ENCODE results near the gene CBLL1. TPM values are rescaled to one million over a fixed set of nuclear protein-coding genes. Genes with fewer than 3 reads are reported as not detected.

CBLL1 gene, protein sequence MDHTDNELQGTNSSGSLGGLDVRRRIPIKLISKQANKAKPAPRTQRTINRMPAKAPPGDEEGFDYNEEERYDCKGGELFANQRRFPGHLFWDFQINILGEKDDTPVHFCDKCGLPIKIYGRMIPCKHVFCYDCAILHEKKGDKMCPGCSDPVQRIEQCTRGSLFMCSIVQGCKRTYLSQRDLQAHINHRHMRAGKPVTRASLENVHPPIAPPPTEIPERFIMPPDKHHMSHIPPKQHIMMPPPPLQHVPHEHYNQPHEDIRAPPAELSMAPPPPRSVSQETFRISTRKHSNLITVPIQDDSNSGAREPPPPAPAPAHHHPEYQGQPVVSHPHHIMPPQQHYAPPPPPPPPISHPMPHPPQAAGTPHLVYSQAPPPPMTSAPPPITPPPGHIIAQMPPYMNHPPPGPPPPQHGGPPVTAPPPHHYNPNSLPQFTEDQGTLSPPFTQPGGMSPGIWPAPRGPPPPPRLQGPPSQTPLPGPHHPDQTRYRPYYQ
- total RNA-seq, result 18.1 and 18.9 TPM in 2 replicates

DNA sequence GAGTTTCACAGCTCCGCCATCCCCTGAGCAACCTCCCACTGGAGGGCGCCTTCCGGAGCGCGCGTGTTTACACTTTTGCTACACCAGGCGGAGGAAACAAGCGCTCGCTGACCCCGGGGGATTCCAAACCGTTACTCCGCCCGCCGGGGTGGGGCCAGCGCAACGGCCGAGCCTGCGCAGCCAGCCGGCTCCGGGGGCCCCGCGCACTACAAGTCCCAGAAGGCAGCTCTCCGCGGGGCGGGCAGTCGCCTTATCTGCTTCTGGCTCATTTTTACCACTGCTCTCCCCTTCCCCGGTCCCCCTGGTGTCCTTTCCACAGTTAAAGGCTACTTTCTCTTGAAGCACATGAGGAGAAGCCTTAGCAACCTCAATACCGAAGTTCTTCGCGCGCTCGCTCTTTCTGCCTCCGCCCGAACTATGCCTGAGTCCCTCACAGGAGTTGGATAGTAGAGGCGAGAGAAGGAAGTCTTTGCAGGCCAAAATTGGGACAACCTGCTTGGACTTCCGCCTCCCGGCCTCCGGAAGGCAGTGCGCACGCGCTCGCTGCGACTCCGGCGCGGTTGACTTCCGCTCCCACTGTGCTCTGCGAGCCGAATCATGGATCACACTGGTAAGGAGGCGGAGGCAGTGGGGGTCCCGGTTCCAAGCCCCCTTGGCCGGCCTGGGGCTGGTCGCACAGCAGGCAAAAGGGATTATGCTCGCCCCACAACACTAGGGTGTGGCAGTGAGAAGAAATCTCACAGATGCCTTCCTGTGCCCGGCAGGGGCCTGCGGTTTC, at the start of gene CBLL1:
Gene CBLL1, plus strand, starts transcription at position 576 of the 778 bp plus-strand sequence. Its CDS starts 22 bp downstream, at position 598.
- DNase-seq, result peak; percentile 97

DNA sequence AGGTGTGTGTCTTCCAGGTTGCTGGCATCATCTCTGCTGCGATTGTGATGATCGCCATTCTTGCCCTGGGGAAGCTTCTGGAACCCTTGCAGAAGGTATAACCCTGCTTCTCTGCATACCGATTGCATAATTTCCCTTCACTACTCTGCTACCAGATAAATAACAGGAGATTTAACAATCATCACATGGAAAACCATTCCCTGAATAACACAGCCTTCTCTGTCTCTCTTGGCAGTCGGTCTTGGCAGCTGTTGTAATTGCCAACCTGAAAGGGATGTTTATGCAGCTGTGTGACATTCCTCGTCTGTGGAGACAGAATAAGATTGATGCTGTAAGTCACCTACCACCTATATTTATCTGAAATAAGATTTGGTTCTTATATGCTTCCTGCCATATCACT, 49.6 kb upstream of the CBLL1 start:
- peak; percentile 84 for DNase-seq

DNA sequence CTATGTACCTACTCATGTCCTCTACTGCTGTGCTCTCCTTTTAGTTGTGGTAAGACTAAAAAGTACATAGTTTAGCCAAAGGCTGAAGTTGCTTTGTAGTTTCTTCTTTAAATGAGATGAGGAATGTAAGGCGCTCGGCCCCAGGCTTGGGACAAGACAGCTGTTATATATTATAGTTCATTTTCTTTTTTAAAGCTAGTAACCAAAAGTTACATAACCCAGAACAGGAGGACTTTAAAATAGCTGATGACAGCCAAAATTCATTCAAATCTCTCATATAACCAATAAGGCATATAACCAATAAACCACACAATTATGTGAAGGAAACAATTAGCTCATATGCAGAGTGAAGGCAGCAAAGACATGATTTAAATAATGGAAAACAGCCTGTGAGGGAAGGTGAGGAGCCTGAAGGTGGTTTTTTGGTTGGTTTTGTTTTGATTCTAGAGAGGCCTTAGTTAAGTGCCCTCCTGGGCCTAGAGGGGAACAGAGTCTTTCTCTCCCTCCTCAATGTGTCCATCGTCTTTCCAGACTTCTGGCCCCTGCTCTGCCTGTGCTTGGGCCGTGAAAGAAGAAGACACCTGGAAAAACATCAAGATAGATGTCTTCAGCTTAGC, 47.5 kb upstream of the CBLL1 start:
- no peak for DNase-seq

DNA sequence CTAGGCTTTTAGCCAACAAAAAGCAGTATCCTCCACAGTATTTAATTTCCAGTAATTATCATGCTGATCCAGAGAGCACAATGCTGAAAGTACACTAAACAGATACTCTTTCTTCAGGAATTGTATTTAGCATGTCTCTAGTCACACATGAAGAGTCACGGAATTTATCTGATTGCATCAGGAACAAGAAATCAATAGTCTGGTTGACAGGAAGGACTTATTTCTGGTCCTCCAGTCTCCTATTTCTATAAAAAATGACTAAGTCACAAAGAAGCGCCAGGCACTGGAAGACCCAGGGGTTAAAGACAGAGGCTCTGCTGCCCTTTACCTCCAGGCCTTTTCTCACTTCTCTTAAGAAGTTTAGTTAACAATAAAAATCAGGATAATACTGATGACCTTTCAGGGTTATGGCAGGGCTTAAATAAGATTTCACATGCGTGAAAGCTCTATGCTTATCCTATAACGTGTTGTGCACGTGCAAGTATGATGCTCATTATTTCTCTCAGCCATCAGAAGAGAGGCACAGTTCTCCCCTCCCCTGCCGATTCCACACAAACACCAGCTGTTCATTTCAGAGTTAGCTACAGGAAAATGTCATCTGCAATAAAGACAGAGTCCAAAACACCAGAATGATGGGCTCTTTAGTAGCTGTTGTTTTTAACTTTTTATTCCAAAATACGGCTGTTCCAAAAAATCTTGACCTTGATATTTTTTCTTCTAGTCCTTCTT, 46.5 kb upstream of the CBLL1 start:
- DNase-seq, result no peak

DNA sequence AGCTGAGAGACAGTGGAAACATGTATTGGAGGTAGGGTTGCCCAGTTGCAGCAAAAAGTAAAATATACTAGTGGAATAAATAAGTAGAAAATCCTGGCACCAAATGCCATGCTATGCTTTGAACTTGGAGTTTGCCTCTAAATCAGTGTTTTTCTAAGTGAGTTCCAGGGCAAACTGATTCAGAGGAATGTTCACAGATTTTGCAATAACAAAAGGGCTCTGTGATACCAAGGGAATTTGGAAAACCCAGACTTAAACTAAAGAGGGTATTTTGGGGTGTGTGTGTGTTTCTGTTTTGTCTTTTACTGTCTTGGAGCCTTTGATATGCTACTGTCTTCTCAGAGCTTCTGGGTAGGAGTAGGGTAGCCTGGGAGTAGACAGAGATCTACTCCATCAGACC, 43.4 kb upstream of the CBLL1 start:
- no peak for DNase-seq

DNA sequence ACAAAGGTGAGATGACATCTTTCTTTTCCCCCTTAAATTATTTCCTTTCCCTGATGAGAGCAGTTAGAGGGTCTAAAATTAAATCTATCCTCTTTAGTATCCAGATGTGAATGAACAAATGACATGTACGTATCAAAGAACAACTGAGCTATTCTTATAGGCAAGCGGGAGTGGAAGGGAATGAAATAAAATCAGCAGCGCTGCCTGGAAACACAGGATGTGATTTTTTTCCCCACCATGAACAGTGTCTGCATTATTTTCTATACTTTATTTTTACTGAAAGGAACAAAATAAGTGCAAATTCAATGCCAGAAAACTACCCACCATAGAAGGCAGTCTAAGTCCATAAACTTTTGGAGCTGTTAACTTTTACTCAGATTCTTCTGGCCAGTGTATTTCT, 42.8 kb upstream of the CBLL1 start:
- peak; percentile 43 for DNase-seq

DNA sequence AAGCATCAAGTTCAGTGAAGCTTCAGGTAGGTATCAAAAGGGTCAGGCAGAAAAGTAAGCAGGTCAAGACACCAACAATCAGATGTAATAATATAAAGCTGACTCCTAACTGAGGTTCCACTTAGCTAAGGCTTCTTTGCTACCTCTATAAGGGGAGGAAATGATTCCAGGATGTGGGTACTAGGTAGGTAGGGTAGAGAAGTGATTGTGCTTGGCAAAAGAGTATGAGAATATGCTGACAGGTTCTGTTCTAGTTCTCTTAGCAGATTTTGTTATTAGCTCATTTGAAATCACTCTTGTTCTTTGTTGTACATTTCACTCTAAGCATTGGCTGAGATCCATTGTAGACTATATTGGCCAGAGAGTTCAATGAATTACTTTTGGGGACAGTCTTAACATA, 40.7 kb upstream of the CBLL1 start:
- no peak for DNase-seq

DNA sequence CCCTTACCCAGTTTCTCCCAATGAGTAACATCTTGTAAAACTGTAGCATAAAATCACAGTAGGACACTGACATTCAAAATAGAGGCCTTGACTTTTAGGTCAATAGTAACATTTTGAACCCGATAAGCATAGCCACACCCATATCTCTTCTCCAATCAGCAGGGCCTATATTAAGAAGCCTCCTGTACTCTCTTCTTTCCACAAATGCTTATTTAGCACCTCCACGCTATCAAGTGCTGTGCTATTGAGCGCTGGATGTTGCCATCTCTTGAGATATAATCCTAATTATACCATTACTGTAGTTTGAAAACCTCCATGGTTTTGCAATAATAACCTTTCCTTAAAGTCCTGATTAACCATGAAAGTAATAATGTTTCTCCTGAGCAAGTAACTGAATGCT, 40.1 kb upstream of the CBLL1 start:
- no peak for DNase-seq

DNA sequence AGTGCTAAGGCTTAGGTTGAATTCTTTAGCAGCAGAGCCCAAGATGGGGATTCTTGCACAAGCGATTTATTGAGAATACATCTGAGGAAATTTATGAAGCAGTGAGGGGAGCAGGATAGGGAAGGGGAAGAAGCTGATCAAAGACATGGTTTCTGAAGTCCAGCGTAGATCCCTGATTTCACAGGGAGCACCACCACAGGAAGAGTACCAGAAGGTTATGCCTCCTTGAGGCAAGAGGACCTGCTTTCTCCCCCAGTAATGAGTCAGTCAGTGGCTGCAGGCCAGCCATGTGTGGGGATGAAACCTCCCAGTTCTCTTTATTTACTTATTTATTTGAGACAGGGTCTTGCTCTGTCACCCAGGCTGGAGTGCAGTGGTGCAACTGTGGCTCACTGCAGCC, 35.0 kb upstream of the CBLL1 start:
- DNase-seq, result no peak

DNA sequence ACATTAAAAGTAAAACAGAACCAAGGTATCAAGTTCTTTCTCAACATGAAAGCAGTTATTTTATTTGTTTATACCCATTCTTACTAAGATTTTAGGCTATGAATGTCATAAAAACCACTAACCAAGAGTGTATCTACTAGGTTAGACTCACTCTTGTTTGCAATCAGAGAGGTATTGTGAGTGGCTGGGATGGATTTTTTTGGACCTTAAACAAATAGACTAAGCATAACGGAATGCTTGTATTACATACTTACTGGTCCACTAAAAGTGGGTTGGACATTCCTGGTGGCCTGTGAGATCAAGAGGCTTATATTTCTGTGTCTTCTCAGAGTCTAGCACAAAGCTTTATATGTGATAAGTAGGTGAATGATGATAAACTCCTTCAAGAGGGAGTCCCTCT, 32.6 kb upstream of the CBLL1 start:
- DNase-seq, result no peak

DNA sequence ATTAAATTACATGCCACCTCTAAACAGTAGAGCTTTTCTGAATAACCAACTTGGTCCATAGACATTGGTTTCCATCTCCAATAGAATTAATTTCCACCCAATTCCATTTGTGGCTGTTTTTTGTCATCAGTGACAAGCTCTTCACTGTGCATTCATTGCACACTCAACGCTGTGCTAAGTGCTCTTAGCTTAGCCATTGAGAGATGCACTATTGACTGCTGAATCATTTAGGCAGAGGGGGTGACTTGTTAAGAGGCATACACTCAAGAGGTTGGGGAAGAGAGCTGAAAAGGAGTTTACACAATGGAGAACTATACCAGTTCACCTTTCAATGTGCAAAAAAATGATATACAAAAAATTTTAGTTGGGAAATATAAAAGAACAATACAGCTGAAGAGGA, 31.9 kb upstream of the CBLL1 start:
- DNase-seq, result no peak

DNA sequence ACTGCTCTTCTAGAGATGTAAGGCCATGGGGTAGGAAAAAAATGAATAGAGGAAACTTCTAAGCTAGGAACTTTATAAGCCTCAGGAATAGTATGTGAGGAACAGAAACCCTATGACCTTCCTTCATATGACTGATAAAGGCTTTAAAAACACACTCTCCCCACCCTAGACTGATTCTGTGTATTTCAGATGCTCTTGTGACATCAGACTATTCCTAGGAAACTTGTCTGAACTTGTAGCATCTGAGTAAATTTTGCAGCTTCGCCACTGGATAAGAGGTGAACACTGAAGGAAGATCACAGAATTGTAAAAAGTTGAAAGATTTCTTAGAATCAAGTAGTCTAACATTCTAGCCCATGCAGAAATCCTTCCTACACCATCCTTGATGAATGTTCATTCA, 31.0 kb upstream of the CBLL1 start:
- DNase-seq, result no peak

DNA sequence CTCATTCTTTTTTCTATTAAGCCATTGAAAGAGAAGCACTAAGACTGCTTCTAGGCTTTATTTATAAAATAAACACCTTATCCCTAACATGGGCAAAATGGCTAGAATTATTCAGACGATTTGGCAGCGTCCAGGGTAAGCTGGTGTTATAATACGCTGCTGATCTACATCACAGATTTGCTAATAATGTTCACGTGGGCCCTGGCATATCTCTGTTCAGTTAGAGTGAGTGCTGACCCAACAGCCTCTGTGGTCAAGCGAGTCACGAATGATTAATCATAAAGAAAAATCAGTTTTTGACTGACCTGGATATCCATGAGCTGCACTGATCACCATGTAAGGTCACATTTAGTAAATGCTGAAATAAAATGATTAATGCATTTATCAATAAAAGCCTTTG, 28.4 kb upstream of the CBLL1 start:
- no peak for DNase-seq

DNA sequence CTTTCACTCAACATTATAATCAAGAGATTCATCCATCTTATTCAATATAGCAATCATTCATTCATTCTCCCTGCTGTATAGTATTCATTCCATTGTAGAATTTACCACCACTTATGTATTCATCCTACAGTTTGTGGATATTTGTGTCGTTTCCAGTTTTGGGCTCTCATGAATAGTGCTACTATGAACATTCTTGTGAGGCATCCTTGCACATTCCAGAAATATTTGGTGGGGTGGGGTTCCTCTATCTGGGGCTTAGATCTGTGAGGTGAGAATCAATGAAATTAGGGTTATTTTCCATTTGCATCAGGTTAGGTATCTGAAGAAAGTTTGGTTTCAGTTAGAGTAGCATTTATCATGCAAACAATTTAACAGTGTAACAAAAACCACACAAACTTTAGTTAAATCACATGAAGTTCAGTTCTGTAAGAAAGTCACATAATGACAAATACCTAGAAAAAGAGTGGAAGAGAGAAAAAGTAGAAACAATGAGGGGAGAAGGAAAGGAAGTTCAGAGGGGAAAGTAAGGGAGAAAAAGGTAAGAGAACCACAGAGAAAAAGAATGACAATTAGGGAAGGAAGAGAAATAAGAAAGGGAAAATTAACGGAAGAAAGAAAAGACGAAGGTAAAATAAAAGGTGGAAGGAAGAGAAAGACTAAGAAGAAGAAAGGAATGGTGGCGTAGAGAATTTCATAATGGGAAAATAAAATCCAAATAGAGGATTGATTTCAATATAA, 25.3 kb upstream of the CBLL1 start:
- no peak for DNase-seq

DNA sequence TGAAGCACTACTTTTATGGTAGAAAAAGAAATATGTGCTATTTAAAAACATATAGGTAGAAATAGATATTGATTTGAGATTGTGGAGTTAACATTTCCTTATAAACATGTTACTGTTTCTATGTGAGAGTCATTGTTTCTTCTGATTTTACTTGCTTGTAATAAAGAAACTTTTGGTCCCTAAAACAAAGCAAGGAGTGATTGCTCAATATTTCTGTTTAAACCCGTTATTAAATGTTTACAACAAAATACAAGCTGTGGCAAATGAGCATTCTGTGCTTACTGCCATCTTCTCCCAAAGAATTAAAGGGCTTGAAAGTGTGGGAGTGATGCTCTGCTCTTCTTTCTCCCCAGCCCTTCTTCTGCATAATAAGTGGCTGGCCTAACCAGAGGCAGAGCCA, 22.7 kb upstream of the CBLL1 start:
- no peak for DNase-seq

DNA sequence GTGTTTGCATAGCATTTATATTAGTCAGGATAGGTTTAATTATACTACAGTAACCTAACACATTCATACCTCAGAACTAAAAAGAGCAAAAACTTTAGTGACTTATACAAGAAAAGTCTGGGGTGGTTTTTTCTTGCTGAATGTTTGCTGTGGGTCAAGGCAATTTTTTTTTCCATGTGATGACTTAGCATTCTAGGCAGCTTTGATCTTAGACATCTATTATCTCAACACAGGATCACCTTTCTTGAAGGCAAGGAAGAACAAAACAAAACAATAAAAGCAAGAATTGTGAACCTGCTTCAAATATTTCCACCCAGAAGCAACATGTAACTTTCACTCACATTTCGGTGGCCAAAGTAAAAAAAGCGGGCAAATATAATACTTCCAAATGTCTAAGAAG, 20.7 kb upstream of the CBLL1 start:
- DNase-seq, result no peak

DNA sequence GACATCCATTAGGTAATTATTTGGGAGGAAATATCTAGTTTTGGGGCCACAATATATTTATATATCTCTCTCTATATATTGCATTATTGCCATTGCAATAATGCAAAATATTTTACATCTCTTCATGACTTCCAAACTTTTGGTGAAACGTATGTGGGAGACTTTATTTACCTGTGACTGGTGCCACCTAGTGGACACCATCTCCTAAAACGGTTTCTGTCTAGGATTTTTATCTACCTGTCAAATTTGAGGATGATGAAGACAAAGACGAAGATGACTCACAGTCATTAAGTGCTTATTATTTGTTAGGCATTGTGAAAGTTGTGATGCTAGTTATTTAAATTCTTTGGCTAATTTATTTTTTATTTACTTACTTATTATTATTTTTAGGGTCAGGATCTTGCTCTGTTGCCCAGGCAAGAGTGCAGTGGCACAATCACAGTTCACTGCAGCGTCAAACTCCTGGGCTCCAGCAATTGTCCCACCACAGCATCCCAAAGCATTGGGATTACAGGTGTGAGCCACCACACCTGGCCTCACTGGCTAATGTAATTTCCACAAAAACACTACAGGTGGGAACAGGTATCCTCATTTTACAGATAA, 18.7 kb upstream of the CBLL1 start:
- peak; percentile 84 for DNase-seq

DNA sequence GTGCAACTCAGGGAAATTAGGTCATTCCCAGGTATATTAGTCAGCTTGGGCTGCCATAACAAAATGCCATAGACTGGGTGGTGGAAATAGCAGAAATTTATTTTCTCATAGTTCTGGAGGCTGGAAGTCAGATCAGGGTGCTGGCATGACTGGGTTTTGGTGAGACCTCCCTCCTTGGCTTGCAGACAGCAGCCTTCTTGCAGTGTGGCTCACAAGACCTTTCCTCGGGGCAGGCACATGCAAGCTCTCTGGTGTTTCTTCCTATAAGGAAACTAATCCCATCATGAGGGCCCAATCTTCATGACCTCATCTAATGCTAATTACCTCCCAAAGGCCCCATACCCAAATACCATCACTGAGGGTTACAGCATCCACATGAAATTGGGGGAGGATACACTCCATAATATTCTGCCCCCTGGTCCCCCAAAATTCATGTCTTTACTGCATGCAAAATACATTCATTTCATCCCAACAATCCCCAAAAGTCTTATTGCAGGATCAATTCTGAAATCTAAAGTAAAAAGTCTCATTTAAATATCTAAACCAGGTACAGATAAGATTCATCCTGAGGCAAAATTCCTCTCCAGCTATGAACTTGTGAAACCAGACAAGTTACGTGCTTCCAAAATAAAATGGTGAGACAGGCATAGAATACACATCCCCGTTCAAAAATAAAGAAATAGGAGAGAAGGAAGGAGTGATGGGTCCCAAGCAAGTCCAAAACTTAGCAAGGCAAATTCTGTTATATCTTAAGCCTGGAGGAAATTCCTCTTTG, 17.4 kb upstream of the CBLL1 start:
- no peak for DNase-seq

DNA sequence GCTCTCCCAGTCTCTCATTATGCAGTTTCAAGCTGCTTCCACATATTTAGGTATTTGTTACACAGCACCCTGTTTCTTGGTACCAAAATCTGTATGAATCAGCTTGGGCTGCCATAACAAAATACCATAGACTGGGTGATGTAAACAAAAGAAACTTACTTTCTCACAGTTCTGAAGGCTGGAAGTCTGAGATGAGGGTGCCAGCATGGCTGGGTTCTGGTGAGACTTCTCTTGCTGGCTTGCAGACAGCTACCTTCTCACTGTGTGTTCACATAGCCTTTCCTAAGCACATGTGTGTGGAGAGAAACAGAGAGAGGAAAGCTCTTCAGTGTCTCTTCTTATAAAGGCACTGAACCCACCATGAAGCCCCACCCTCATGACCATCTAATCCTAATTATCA, 15.7 kb upstream of the CBLL1 start:
- no peak for DNase-seq

DNA sequence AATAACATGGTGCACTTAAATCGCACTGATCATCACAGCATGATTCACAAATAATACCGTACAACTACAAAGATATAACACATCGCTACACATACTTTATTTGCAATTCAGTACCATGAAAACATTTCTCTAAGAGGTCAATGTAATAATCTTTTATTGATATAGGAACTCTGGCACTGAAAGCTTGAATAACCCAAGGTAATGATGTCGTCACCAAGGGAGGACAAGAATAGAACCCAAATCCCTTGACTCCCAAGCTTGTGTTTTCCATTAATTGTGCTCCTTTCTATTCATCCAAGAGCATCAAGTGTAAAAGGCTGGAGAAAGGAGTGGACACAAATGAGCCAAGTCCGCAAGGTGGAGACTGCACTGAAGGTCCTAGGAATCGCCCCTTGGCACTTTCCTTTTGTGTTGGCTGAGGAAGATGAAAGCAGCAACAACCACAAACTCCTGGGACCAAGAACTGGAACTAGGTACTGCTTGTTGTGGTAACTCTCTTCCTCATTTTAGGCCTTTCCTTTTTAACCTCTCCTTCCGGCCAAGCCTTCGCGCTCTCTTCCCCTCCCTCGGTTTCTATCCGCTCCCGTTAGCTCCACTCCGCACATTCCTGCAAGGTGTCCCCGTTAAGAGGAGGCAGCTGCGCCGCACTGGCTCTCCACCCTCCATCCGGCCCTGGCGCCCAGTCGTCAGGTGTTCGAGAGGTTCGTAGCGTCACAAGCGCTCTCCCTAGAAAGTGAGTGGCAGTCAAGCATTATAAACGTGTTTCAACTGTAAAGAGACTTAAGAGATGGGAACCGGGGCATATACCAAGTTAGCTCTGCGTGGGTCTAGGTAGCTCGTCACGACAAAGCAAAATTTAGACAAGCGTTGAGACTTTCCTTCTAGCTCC, 1.0 kb upstream of the CBLL1 start:
- no peak for DNase-seq

Measured in dermis blood vessel endothelial cell (primary cell).